Cardiac fibroblast (primary cell): ENCODE data around the gene ANKRD44.

ENCODE experiments used
- DNase-seq, 2 donors: peaks; one replicate each; pipeline versions ENCODE4 v3.0.0 to v3.0.0-alpha.2; 2010; ENCODE audit warnings: low read depth in 2 of 2
- H3K4me3 ChIP-seq, 2 donors: replicated peaks in 1 of 2; 1 replicate in 1 of 2; 2 replicates in 1 of 2; pipeline ENCODE4 v1.5.1; 2011; ENCODE audit warnings: low read depth in 2 of 2, low read length in 2 of 2, mild to moderate bottlenecking in 2 of 2, moderate library complexity in 1 of 2
- TF ChIP-seq, protein P1 (sequence below): IDR thresholded peaks from one replicate; pipeline ENCODE4 v1.5.1; 2011; ENCODE audit warnings: low read depth, mild to moderate bottlenecking, low read length, inconsistent platforms

Gene ANKRD44

DNA sequence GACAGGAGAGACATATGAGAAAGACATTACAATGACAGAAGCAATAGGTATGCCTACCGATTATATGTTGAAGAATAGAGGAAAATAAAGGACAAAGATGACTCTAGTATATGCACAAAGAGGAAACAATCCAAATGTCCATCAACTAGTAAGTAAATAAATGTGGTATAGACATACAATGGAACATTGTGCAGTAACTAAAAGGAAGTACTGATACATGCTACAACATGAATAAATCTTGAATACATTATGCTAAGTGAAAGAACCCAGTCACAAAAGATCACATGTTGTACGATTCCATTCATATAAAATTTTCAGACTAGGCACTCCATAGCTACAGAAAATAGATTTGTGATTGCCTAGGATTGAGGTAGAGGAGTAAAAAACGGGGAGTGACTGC is 355.5 kb downstream of the ANKRD44 start:
- TF ChIP-seq, protein P1, sequence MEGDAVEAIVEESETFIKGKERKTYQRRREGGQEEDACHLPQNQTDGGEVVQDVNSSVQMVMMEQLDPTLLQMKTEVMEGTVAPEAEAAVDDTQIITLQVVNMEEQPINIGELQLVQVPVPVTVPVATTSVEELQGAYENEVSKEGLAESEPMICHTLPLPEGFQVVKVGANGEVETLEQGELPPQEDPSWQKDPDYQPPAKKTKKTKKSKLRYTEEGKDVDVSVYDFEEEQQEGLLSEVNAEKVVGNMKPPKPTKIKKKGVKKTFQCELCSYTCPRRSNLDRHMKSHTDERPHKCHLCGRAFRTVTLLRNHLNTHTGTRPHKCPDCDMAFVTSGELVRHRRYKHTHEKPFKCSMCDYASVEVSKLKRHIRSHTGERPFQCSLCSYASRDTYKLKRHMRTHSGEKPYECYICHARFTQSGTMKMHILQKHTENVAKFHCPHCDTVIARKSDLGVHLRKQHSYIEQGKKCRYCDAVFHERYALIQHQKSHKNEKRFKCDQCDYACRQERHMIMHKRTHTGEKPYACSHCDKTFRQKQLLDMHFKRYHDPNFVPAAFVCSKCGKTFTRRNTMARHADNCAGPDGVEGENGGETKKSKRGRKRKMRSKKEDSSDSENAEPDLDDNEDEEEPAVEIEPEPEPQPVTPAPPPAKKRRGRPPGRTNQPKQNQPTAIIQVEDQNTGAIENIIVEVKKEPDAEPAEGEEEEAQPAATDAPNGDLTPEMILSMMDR, result no peak
- DNase-seq, result no peak
- no peak overlapping the region for H3K4me3 ChIP-seq

GRCh38 chr2:196954001-196954400 is 356.6 kb downstream of the ANKRD44 start:
- no peak for DNase-seq
- H3K4me3 ChIP-seq, result no peak overlapping the region
- TF ChIP-seq, protein P1, result no peak

DNA sequence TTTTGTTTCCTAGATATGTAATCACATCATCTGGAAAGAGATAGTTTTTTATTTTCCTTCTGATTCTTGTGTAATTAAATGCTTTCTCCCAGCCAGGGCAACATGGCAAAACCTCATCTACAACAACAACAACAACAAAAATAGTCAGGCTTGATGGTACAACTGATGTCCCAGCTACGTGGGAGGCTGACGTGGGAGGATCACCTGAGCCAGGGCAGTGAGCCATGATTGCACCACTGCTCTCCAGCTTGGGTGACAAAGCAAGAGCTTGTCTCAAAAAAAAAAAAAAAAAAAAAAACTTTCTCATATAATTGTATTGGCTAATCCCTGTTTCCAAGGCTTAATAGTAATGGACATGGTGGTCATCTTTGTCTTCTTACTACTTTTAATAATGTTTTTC is 357.6 kb downstream of the ANKRD44 start:
- TF ChIP-seq, protein P1, result no peak
- DNase-seq, result peak in 1 of 2 donors; percentile 33
- no peak overlapping the region for H3K4me3 ChIP-seq

- TF ChIP-seq, protein P1, result no peak
- H3K4me3 ChIP-seq, result no peak overlapping the region
- no peak for DNase-seq
These were observed 358.6 kb downstream of the ANKRD44 start for GRCh38 chr2:196951973-196952372.

DNA sequence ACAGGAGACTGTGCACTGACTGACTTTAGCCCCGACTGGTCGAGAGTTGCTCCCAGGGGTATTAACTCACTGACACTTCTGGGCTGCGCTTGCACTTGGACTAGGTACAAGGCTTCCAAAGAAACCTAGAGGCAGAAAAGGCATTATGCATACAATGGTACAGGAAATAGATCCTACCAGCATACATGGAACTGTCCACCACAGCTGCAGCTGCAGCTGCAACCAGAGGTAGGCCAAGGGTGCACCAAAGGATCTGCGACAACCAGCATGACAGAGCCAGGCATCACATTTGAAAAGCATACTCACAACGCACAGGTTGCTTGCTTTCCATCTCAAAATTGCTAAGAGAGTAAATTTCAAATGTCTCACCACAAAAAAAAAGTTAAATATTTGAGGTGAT is 361.5 kb downstream of the ANKRD44 start:
- TF ChIP-seq, protein P1, result no peak
- no peak overlapping the region for H3K4me3 ChIP-seq
- no peak for DNase-seq

- TF ChIP-seq, protein P1, result no peak
- DNase-seq, result no peak
- no peak overlapping the region for H3K4me3 ChIP-seq
These were observed 366.0 kb downstream of the ANKRD44 start for GRCh38 chr2:196944570-196944969.

DNA sequence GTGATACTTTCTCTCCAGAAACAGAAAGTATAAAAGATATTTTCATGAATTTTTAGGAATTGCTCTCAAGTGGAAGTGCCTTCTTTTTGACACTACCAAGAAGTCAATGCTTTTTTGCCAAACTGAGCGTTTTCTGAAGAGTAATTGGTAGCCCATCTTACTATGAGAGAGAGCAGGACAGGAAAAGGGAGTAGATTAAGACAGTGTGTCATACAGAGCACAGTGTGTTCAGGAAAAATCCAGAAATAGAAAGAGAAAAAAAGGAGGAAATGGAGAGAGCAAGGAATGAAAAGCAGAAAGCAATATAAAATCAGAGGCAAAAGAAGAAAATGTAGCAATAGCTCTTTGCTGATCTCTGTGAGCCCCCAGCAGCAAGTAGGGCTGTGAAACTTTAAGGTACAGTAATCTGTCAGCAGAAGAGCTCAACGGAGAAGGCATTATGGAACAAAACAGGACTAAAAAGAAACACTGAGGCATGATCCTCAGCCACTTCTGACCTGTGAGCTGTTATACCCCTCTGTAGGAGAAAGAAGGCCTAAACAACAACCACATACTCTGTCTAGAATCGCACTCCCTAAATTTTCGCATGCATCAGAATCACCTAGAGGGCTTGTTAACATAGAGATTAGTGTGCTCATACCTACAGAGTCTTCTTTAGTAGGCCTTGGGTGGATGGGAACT is 369.0 kb downstream of the ANKRD44 start:
- no peak overlapping the region for H3K4me3 ChIP-seq
- TF ChIP-seq, protein P1, result no peak
- DNase-seq, result peak in 1 of 2 donors; percentile 16
